HEK293T (cell line): ENCODE measurements around the gene ABCF3.

ENCODE experiments used
- ARNT ChIP-seq: fragments of 450-650 bp; IDR thresholded peaks from 2 replicates; pipeline ENCODE4 v1.6.1; 2017; ENCODE audit warnings: mild to moderate bottlenecking
- BHLHE40 ChIP-seq: fragments of 450-650 bp; IDR thresholded peaks from 2 replicates; pipeline ENCODE4 v1.6.1; 2016; ENCODE audit warnings: mild to moderate bottlenecking, moderate library complexity, borderline replicate concordance
- CTBP1 ChIP-seq: fragments of 450-650 bp; IDR thresholded peaks from 2 replicates; pipeline ENCODE4 v1.6.1; 2016; ENCODE audit warnings: borderline replicate concordance
- ELF4 ChIP-seq: fragments of 450-650 bp; IDR thresholded peaks from 2 replicates; pipeline ENCODE4 v1.6.1; 2017; ENCODE audit warnings: antibody characterized with exemption
- FOXA1 ChIP-seq: fragments of 450-650 bp; IDR thresholded peaks from 2 replicates; pipeline ENCODE4 v1.6.1; 2016; ENCODE audit warnings: mild to moderate bottlenecking
- FOXK2 ChIP-seq: fragments of 450-650 bp; IDR thresholded peaks from 2 replicates; pipeline ENCODE4 v1.6.1; 2016; ENCODE audit warnings: mild to moderate bottlenecking
- FOXM1 ChIP-seq: fragments of 450-650 bp; IDR thresholded peaks from 2 replicates; pipeline ENCODE4 v1.6.1; 2017; ENCODE audit warnings: mild to moderate bottlenecking, borderline replicate concordance
- HDGF ChIP-seq: fragments of 450-650 bp; IDR thresholded peaks from 2 replicates; pipeline ENCODE4 v1.6.1; 2017; ENCODE audit warnings: antibody characterized with exemption, borderline replicate concordance
- LEF1 ChIP-seq: fragments of 450-650 bp; IDR thresholded peaks from 2 replicates; pipeline ENCODE4 v1.6.1; 2017; ENCODE audit warnings: mild to moderate bottlenecking, borderline replicate concordance
- NFRKB ChIP-seq: fragments of 450-650 bp; IDR thresholded peaks from 2 replicates; pipeline ENCODE4 v1.6.1; 2016; ENCODE audit warnings: mild to moderate bottlenecking, moderate library complexity
- SP1 ChIP-seq: fragments of 450-650 bp; IDR thresholded peaks from 2 replicates; pipeline ENCODE4 v1.6.1; 2017
- SUZ12 ChIP-seq: fragments of 450-650 bp; IDR thresholded peaks from 2 replicates; pipeline ENCODE4 v1.6.1; 2016; ENCODE audit warnings: mild to moderate bottlenecking
- TARDBP ChIP-seq: fragments of 450-650 bp; IDR thresholded peaks from 2 replicates; pipeline ENCODE4 v1.6.1; 2016
- ZNF384 ChIP-seq: fragments of 450-650 bp; IDR thresholded peaks from 2 replicates; pipeline ENCODE4 v1.6.1; 2016

DNA sequence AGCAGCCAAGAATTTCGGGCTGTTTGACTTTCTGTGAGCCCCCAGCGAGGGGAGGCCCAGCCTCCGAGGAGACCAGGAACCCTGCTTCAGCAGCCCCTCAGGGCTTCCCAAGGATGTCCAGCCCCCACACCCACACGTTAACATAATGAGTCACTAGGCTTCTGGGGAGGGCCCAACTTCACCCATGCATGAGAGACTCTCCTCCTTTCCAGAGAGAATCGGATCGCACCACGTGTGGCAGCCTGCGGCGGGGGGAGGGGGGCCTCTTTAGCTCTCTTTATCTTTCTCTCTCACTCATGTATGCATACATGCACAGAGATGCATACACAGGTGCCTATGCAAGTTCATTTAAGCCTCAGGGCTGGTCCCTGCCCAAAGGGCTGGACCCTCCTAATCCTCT lies 14.4 kb upstream of the ABCF3 start:
- TF ChIP-seq HDGF (no peak), SP1 (no peak), SUZ12 (no peak), ELF4 (no peak), FOXK2 (no peak), TARDBP (no peak), FOXM1 (no peak), NFRKB (no peak), BHLHE40 (no peak), CTBP1 (no peak), FOXA1 (no peak), ZNF384 (no peak), ARNT (no peak), LEF1 (no peak)
